Fibroblast of skin of right biceps (primary cell): ENCODE results near the gene PPP2R1A.
"Not testable (repeated sequence)": the region's sequence is repeated elsewhere in the genome, so short reads cannot be mapped to it uniquely, and the experiment has no call there.

Experiments
- DNase-seq: peaks from one replicate; pipeline ENCODE4 v3.0.0-alpha.2; 2013

PPP2R1A gene

GRCh38 chr19:52200755-52201391 lies 11.0 kb downstream of the PPP2R1A start:
- DNase-seq: not testable (repeated sequence)

DNA sequence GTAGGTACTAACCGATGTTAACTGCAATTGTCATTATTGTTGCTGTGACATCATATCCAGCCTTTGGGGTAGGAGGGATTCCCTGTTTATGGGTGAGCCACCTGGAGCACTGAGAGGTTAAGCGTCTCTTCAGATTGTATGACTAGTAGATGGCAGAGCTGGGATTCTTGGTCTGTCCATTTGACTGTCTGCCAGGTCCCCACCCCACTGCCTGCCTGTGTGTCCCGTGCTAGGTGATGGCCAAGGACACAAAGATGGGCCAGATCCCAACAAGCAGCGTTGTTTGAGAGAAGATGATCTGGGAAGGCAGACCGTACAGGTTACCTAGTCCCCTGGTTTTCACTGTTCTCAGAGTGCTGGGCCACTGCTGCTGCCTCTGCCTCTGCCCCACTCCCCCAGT lies 16.6 kb downstream of the PPP2R1A start:
- DNase-seq: no peak

GRCh38 chr19:52211203-52211602 lies 21.4 kb downstream of the PPP2R1A start:
- DNase-seq: no peak

DNA sequence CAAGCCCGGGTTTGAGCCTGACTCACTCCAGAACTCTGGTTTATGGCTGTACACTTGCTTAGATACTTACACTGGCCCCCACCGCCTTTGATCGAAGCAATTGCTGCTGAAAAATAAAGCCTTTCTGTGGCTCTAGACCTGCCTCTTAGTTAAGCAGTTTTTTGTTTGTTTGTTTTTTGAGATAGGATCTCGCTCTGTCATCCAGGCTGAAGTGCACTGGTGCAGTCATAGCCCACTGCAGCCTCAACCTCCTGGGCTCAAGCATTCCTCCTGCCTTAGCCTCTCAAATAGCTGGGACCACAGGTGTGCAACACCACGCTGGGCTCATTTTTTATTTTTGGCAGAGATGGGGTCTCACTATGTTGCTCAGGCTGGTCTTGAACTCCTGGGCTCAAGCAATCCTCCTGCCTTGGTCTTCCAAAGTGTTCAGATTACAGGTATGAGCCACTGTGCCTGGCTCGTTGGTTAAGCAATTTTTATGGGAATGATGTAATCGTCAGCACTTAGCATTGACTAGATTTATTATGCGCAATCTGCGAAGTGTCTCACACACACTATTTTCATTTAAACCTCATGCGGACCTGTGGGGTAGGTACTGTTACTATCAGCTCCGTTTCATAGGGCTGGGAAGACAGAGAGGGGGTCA lies 22.2 kb downstream of the PPP2R1A start:
- DNase-seq: no peak

- no peak for DNase-seq
Measured at GRCh38 chr19:52212572-52213255, 22.9 kb downstream of the PPP2R1A start.

- DNase-seq: no peak
Measured at GRCh38 chr19:52214241-52214640, 24.4 kb downstream of the PPP2R1A start.

- no peak for DNase-seq
Measured at GRCh38 chr19:52216401-52216800, 26.5 kb downstream of the PPP2R1A start.

GRCh38 chr19:52217576-52217975 lies 27.7 kb downstream of the PPP2R1A start:
- DNase-seq: no peak

DNA sequence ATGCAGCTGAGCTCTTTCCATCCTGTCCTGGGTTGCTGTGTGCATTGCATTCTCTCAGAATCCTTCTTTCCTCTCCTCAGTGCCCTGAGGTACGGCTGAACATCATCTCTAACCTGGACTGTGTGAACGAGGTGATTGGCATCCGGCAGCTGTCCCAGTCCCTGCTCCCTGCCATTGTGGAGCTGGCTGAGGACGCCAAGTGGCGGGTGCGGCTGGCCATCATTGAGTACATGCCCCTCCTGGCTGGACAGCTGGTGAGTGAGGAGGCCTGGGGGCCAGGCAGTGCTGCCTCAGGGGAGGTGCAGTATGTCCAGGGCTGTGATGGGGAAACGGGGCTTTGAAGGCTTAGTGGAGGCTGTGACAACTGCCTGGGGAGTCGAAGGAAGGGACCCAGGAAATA lies 29.8 kb downstream of the PPP2R1A start:
- no peak for DNase-seq

GRCh38 chr19:52221031-52221430 lies 31.2 kb downstream of the PPP2R1A start:
- DNase-seq: no peak

DNA sequence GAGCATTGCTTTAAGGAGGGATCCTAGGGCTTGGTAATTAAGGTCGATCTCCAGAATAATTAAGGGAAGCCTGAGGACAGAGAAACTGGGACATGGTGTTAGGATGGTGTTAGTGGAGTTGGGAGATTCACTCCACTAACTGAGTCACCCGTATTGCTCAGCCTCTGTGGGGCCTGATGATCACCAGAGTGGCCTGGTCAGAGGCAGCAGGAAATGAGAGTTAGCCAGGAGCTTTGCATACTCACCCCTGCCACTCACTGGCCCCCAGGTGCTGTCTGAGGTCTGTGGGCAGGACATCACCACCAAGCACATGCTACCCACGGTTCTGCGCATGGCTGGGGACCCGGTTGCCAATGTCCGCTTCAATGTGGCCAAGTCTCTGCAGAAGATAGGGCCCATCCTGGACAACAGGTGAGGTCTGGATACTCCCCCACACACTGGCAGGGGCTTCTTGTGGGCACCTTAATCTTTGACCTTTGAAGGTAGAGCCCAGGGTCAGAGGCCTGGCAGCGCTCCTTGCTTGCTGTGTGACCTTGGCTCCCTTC lies 32.1 kb downstream of the PPP2R1A start:
- no peak for DNase-seq

GRCh38 chr19:52224211-52224610 lies 34.4 kb downstream of the PPP2R1A start:
- no peak for DNase-seq

DNA sequence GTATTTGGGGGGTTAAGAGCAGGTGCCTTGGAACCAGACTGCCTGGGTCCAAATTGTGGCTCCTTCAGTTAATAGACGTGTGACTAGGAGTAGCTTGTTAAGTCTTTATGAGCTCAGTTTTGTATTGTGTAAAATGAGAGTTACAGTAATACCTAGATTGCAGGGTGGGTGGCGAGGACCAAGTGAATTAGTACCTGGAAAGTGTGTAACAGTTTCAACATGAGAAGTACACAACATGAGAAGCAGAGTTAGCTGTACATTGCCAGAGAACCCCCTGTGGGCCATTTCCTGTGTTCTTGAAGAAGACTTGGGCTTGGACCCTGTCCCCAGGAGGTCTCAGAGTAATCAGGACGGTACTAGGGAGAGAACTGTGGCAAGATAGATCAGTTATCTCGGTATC lies 36.8 kb downstream of the PPP2R1A start:
- no peak for DNase-seq

DNA sequence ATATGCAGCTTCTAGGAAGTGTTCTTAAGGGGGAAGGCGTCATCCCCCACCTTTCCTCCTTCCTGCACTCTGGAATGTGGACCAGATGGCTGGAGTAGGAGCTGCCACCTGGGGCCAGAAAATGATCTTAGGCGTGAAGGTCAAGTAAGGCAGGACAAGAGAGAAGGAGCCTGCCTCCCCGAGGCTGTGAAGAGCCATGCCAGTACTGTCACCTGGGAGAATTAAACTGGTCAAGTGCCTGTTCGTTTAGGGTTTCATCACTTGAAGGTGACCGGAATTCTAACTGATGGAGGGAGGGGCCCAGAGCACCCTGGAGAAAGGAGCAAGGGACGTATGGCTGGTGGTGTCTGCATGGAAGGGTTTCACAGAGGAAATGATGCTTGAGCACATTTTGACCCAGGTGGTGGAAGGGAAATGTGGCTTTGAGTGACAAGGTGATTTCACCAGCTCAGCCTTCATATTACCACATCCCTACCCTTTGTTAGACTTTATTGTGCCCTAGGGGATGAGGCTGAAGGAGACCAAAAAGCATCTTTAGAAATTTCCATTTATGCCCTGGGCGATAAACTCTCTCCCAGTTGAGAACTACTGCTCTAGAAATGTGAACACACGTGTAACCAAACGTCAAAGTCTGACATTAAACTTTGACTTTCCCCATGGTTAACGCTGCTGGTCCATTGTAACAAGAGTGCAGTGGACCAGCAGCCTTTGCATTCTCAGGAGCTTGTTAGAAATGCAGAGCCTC lies 37.5 kb downstream of the PPP2R1A start:
- DNase-seq: no peak

GRCh38 chr19:52227980-52228379 lies 38.1 kb downstream of the PPP2R1A start:
- no peak for DNase-seq

- DNase-seq: no peak
Measured at GRCh38 chr19:52229524-52229923, 39.7 kb downstream of the PPP2R1A start.

GRCh38 chr19:52230685-52231084 lies 40.8 kb downstream of the PPP2R1A start:
- DNase-seq: no peak

- no peak for DNase-seq
Measured at GRCh38 chr19:52231154-52231910, 41.5 kb downstream of the PPP2R1A start.

DNA sequence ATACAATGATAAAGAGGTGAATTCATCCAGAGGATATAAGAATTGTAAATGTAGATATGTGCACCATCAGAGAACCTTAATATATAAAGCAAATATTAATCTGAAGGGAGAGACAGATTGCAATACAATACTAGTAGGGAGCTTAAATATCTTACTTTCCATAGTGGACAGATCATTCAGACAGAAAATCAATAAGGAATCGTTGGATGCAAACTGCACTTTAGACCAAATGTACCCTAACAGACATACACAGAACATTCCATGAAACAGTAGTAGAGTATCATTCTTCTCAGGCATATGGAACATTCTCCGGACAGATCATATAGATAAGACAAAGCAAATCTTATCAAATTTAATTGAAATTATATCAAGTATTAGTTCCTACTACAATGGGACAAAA lies 44.6 kb downstream of the PPP2R1A start:
- DNase-seq: no peak

DNA sequence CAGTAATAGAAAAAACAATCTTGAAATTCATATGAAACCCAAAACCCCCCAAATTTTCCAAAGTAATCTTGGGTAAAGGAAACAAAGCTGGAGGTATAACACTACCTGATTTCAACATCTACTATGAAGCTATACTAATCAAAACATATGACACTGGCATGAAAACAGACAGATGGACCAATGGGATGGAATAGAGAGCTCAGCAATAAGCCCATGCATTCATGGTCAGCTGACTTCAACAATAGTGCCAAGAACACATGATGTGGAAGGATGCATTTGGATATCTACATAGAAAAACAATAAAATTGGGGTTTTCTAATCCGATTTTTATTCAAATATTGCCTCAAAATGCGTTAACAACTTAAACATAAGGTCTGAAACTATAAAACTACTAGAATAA lies 47.3 kb downstream of the PPP2R1A start:
- DNase-seq: no peak

- peak; percentile 62 for DNase-seq
Measured at GRCh38 chr19:52237771-52238400, 48.0 kb downstream of the PPP2R1A start.

- no peak for DNase-seq
Measured at GRCh38 chr19:52244021-52244420, 54.2 kb downstream of the PPP2R1A start.
